Tibial artery (tissue), 4 donors: ENCODE measurements around the gene CCDC138.

Experiments
- DNase-seq, 2 donors: peaks; one replicate each; pipeline ENCODE4 v3.0.0-alpha.2; 2019
- H3K27ac ChIP-seq, 2 donors: fragments of 200-600 bp; sonication (generic) in 1 of 2; 1 replicate in 1 of 2; 2 replicates in 1 of 2; pipeline ENCODE4 v1.5.1; 2018 to 2019; ENCODE audit warnings: mild to moderate bottlenecking in 1 of 2
- H3K27me3 ChIP-seq, 2 donors: fragments of 200-600 bp; sonication (generic) in 1 of 2; one replicate each; pipeline versions ENCODE4 v1.5.1 to v1.6.0; 2016 to 2019
- H3K36me3 ChIP-seq, 3 donors: fragments of 200-600 bp; sonication (generic) in 2 of 3; one replicate each; pipeline ENCODE4 v1.5.1; 2016 to 2019; ENCODE audit warnings: mild to moderate bottlenecking in 2 of 3
- H3K4me1 ChIP-seq, 4 donors: fragments of 200-600 bp; sonication (generic) in 2 of 4; 1 replicate in 3 of 4; 2 replicates in 1 of 4; pipeline ENCODE4 v1.5.1; 2016 to 2019
- H3K4me3 ChIP-seq, 2 donors: fragments of 200-600 bp; sonication (generic) in 1 of 2; 1 replicate in 1 of 2; 2 replicates in 1 of 2; pipeline ENCODE4 v1.5.1; 2018 to 2019; ENCODE audit warnings: mild to moderate bottlenecking in 2 of 2
- H3K9me3 ChIP-seq, 3 donors: fragments of 200-600 bp; sonication (generic) in 1 of 3; one replicate each; pipeline ENCODE4 v1.5.1; 2016 to 2019
- CTCF ChIP-seq, 2 experiments: fragments of 200-600 bp in 1 of 2; fragments of 450-650 bp in 1 of 2; IDR thresholded peaks; one replicate each; pipeline ENCODE4 v1.5.1; 2017 to 2019; ENCODE audit warnings: antibody characterized with exemption in 2 of 2, mild to moderate bottlenecking in 1 of 2, moderate library complexity in 1 of 2
- intact Hi-C: fragments of 100-400 bp; cut with DNase I; formaldehyde crosslinking; loops from one replicate; pipeline ENCODE4 v1.15.0; 2023; ENCODE audit warnings: low total_unique reads

Gene CCDC138

GRCh38 chr2:108896741-108897140 is 110.2 kb downstream of the CCDC138 start:
- H3K9me3 ChIP-seq = no peaks in the 10 kb centered on the region
- no peaks in the 10 kb centered on the region for H3K4me1 ChIP-seq
- intact Hi-C loops = no loop called here
- DNase-seq = no peak
- H3K27me3 ChIP-seq = peaks cover 0 to 5% of the 10 kb centered on the region in 2 donors
- TF ChIP-seq CTCF (IDR thresholded peaks at IDR 0.05) = no peak
- no peak overlapping the region for H3K4me3 ChIP-seq
- H3K36me3 ChIP-seq = no peaks in the 10 kb centered on the region
- H3K27ac ChIP-seq = no peak overlapping the region

GRCh38 chr2:108898315-108899082 is 111.9 kb downstream of the CCDC138 start:
- H3K4me3 ChIP-seq = no peak overlapping the region
- no peak for DNase-seq
- H3K9me3 ChIP-seq = no peaks in the 10 kb centered on the region
- no peak for TF ChIP-seq CTCF (IDR thresholded peaks at IDR 0.05)
- no peak overlapping the region for H3K27ac ChIP-seq
- H3K27me3 ChIP-seq = peaks cover 0 to 5% of the 10 kb centered on the region in 2 donors
- intact Hi-C loops = no loop called here
- no peaks in the 10 kb centered on the region for H3K4me1 ChIP-seq
- H3K36me3 ChIP-seq = no peaks in the 10 kb centered on the region

GRCh38 chr2:108904680-108905079 is 118.1 kb downstream of the CCDC138 start:
- Histone ChIP-seq H3K4me3 (no peak overlapping the region), H3K27ac (no peak overlapping the region), H3K4me1 (peaks cover 0 to 11% (median 4%) of the 10 kb centered on the region in 4 donors), H3K9me3 (no peaks in the 10 kb centered on the region), H3K27me3 (no peaks in the 10 kb centered on the region), H3K36me3 (no peaks in the 10 kb centered on the region)
- no peak for TF ChIP-seq CTCF (IDR thresholded peaks at IDR 0.05)
- intact Hi-C loops = no loop called here
- DNase-seq = no peak

- Histone ChIP-seq H3K4me3 (no peak overlapping the region), H3K36me3 (no peaks in the 10 kb centered on the region), H3K4me1 (peaks cover 0 to 11% (median 4%) of the 10 kb centered on the region in 4 donors), H3K27ac (no peak overlapping the region), H3K27me3 (no peaks in the 10 kb centered on the region), H3K9me3 (no peaks in the 10 kb centered on the region)
- intact Hi-C loops = no loop called here
- TF ChIP-seq CTCF (IDR thresholded peaks at IDR 0.05) = no peak
- DNase-seq = no peak
These were observed 118.6 kb downstream of the CCDC138 start for GRCh38 chr2:108905176-108905575.

GRCh38 chr2:108905906-108906305 is 119.3 kb downstream of the CCDC138 start:
- DNase-seq = no peak
- no peak for TF ChIP-seq CTCF (IDR thresholded peaks at IDR 0.05)
- no peak overlapping the region for H3K27ac ChIP-seq

More at GRCh38 chr2:108905906-108906305, 119.3 kb downstream of the CCDC138 start:
- Histone ChIP-seq H3K4me3 (no peak overlapping the region), H3K9me3 (no peaks in the 10 kb centered on the region), H3K36me3 (no peaks in the 10 kb centered on the region), H3K4me1 (peaks cover 0 to 11% (median 4%) of the 10 kb centered on the region in 4 donors), H3K27me3 (no peaks in the 10 kb centered on the region)
- intact Hi-C loops = no loop called here
